Omental fat pad (tissue), 4 donors: ENCODE data around the gene NKAIN2. TPM values are rescaled to one million over a fixed set of nuclear protein-coding genes. Genes with fewer than 3 reads are reported as not detected.

Source experiments
- ATAC-seq: fragments of 150-250 bp; one replicate; pipeline ENCODE4 v1.9.1; 2016; ENCODE audit warnings: mild to moderate bottlenecking, moderate library complexity; ENCODE audit not compliant: low FRiP score
- DNase-seq: peaks from one replicate; pipeline ENCODE4 v3.0.0-alpha.2; 2019; ENCODE audit warnings: low spot score
- total RNA-seq, 4 donors: library from RNA; depleted of rRNA; stranded (reverse); fragments of >200 nt; gene quantifications; one replicate each; pipeline ENCODE4 v1.1.0, GENCODE V29; 2016
- TF ChIP-seq, protein P1 (sequence below), 3 donors: fragments of 450-650 bp; IDR thresholded peaks; one replicate each; pipeline ENCODE4 v1.5.1; 2016 to 2017; ENCODE audit warnings: antibody characterized with exemption in 3 of 3, mild to moderate bottlenecking in 3 of 3, moderate library complexity in 2 of 3

The NKAIN2 gene
- total RNA-seq, 4 donors from 2014 or later: not detected

DNA sequence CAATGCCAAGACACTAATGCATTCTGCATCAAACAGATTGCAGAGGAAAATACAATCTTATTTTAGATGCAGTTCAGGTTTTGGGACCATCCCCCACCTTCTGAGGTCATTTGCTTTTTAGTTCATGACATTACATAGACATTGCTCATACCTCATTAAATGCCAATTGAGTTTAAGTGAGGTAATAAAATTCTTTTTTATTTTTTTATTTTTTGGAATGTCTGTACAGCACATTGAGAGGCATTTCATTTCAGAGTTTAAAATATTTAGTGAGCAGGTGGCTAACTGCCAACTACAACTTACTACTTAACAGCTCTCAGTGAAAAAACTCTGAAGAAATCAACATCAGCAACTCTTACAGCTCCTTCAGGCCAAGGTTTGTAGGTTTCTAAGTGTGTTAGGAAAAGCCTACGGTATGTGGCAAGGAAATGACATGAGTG, 676.3 kb downstream of the NKAIN2 start:
- ATAC-seq (no peak), DNase-seq (no peak)
- TF ChIP-seq, protein P1, sequence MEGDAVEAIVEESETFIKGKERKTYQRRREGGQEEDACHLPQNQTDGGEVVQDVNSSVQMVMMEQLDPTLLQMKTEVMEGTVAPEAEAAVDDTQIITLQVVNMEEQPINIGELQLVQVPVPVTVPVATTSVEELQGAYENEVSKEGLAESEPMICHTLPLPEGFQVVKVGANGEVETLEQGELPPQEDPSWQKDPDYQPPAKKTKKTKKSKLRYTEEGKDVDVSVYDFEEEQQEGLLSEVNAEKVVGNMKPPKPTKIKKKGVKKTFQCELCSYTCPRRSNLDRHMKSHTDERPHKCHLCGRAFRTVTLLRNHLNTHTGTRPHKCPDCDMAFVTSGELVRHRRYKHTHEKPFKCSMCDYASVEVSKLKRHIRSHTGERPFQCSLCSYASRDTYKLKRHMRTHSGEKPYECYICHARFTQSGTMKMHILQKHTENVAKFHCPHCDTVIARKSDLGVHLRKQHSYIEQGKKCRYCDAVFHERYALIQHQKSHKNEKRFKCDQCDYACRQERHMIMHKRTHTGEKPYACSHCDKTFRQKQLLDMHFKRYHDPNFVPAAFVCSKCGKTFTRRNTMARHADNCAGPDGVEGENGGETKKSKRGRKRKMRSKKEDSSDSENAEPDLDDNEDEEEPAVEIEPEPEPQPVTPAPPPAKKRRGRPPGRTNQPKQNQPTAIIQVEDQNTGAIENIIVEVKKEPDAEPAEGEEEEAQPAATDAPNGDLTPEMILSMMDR (IDR thresholded peaks at IDR 0.05): no peak

DNA sequence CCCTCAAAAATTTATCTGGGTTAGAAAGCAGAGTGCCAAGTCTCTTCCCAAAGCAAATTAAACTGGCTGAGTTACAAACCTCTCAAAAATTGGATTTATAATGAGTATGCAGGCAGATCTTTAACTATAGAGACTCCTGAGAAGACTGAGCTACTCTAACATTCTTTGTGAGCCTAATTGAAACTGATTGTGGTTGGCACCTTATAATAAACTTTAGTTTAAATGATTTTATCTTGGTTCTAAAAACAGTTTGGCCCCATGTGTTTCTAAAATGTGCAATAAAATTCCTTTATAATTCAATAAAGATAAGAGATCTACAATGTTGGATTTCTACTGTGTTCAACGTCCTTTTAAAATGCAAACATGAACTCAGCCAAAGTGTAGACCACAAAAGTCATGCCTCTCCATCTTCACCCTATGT, 678.4 kb downstream of the NKAIN2 start:
- no peak for ATAC-seq
- TF ChIP-seq, protein P1 (IDR thresholded peaks at IDR 0.05): no peak
- no peak for DNase-seq

DNA sequence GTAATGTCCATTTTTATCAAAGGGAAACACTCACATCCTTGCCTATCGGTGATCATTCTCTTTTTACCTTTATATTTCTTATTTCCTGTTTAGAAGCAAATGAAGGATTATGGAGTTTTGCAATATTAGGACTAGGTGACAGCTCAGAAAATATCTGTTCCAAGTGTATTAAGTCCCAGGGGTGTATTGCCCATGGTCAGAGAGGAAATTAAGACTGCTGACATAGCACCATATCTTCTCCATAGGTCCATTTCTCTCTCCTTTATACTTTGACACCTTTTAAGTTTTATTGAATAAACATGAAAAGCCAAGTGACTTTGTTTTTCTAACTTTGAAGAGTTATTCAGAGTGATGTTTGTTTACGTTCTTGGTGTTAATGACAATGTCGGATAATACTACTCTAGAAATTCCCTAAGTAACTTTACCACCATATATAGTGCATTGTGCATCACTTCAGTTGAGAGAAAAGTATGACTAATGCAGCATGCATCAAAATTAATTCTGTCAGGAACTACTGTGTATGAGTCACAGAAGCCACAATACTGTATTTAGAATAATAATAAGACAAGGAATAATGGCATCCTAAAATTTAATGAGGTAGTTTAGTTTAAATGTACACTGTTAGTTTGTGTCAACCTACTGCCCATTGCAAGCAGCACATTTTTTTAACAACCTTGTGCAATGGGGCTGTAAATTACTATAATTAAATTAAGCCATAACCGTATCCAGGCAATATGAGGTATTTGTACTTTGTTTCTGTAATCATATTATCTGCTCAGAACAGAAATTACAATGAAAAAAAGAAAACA, 684.2 kb downstream of the NKAIN2 start:
- TF ChIP-seq, protein P1 (IDR thresholded peaks at IDR 0.05): no peak
- no peak for DNase-seq
- ATAC-seq: no peak

DNA sequence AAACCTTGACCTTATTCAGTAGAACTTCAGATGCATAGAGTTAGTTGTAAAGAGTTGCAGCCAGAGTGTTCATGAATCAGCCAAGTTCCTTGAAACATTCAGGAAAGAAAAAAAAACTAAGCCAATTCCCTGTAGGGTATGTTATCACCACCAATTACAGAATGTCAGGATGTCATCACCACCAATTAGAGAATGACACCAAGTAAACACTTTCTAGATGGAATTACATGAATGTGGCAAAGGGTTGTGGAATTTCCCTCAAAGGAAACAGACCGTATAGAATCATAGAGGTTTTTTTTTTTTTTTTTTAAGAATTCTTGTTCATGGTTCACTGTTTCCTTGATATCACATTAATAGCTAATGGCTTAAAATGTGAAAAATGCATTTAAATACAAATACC, 686.5 kb downstream of the NKAIN2 start:
- TF ChIP-seq, protein P1 (IDR thresholded peaks at IDR 0.05): no peak
- no peak for ATAC-seq
- DNase-seq: no peak

DNA sequence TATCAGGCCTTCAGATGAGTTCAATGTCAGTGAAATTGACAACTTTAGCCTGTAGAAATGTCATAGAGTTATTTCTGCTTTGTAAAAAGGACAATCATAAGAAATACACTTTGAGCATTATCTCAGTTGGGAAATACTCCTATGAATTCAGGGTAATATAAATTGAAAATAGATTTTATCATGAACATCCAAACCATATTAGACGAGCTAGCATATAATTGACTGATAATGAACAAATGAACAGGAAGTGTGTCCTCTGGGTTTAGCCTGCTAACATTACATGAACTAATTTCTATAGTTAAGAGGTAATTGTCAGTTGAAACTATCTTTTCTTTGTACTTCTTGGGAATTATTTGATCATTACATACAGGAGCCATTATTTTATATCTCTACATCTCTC, 689.6 kb downstream of the NKAIN2 start:
- no peak for DNase-seq
- TF ChIP-seq, protein P1 (IDR thresholded peaks at IDR 0.05): no peak
- ATAC-seq: no peak

DNA sequence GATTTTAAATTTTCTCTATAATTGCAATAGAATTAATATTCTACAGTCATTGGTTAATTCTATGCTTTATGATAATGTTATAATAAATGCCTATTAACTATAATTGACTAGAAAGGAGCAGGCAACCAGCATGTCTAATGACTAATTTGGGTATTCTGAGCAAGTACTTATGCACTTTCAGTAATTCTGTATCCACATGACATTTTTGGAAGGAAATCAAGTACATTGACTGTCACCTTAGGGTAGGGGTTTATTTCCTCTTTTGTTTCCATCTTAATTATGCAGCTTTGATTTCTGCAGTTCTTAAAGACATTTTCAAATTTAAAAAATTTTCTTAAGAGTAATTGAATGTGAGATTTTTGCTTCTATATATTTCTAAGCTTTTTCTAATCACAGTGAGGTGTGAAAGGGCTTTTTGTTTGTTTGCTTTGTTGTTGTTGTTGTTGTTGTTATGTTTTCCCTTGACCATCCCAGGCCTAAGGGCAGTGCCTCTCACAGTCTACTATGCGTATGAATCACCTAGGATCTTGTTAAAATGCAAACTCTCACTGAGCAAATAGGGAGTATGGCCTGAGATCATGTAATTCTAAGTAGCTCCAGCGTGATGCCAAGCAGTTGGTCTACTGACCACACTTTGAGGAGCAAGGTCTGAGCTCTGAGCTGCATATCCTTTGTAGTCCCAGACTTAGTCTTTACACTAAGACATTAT, 691.4 kb downstream of the NKAIN2 start:
- ATAC-seq: no peak
- TF ChIP-seq, protein P1 (IDR thresholded peaks at IDR 0.05): no peak
- no peak for DNase-seq
